ENCODE results near the gene ZNF236. TPM values are rescaled to one million over a fixed set of nuclear protein-coding genes. Genes with fewer than 3 reads are reported as not detected.

Gene ZNF236
- total and polyA plus RNA-seq, 2 donors (not counting 1 experiment from before 2014, with no cell fraction given), result 2.9 to 8.4 TPM

GRCh38 chr18:76886112-76886511 is 63.8 kb downstream of the ZNF236 start:
- no peaks in the 10 kb centered on the region for H3K79me2 ChIP-seq (ENCODE audit: control insufficient read depth, insufficient read depth, low read length)
- H3K27me3 ChIP-seq (ENCODE audit: control insufficient read depth, insufficient read depth, low read length), result no peaks in the 10 kb centered on the region
- H3K9me3 ChIP-seq (ENCODE audit: control insufficient read depth, insufficient read depth, low read depth, low read length), result no peaks in the 10 kb centered on the region
- H2AFZ ChIP-seq (ENCODE audit: low read length), result no peak overlapping the region
- no peaks in the 10 kb centered on the region for H4K20me1 ChIP-seq (ENCODE audit: control insufficient read depth, extremely low read depth, insufficient read depth, low read length)
- peaks cover 5% of the 10 kb centered on the region for H3K36me3 ChIP-seq (ENCODE audit: control insufficient read depth, insufficient read depth, low read length)
- no peak for DNase-seq (ENCODE audit: low read depth in 2 of 2)
- no peaks in the 10 kb centered on the region for H3K4me1 ChIP-seq (ENCODE audit: control insufficient read depth, extremely low read depth, insufficient read depth, low read length)
- H3K4me3 ChIP-seq (replicated peaks in 1 of 4; ENCODE audit: control extremely low read depth in 1 of 4, insufficient read depth in 1 of 4, low read depth in 3 of 4, low read length in 4 of 4), result no peak overlapping the region
- no peak overlapping the region for H3K9ac ChIP-seq (ENCODE audit: insufficient read depth, low read length)
- H3K4me2 ChIP-seq (ENCODE audit: extremely low read depth, insufficient read depth, low read length), result no peak overlapping the region
- TF ChIP-seq CTCF (conservative IDR thresholded peaks at IDR 0.05 in 1 of 2, IDR thresholded peaks at IDR 0.05 in 1 of 2; ENCODE audit: low read depth in 1 of 2, low read length in 2 of 2), result no peak
- TF ChIP-seq EZH2 (IDR thresholded peaks at IDR 0.05; ENCODE audit: low read length, missing control alignments), result no peak
- no peak overlapping the region for H3K27ac ChIP-seq (ENCODE audit: insufficient read depth, low read length)

DNA sequence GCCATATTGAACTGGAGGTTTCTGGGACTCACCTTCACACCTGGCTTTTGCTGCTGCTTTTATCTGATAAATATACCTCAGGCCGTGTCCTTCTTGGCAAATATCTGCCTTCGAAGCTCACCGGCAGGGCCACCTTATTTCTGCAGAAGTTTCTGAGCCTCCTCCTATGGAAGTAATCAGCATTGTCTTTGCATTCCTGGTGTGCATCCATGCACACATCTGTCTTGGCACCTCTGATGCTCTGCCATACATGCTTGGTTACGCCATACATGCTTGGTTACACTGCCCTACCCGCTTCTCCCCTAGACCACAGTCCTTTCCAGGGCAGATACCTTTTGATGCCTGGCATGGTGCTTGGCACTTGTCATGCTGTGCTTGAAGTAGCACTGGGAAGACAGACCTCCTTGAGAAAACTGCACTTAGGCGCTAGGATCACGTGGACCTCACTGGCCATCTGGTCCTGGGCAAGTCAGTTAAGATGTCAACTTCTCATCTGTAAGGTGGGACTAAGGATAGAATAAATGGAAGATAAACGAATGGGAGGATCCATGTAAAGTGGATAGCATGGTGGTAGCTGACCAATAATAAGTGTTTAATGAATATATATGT is 66.8 kb downstream of the ZNF236 start:
- no peak overlapping the region for H3K4me3 ChIP-seq (replicated peaks in 1 of 4; ENCODE audit: control extremely low read depth in 1 of 4, insufficient read depth in 1 of 4, low read depth in 3 of 4, low read length in 4 of 4)
- no peak for DNase-seq (ENCODE audit: low read depth in 2 of 2)
- no peak overlapping the region for H3K27ac ChIP-seq (ENCODE audit: insufficient read depth, low read length)
- no peak for TF ChIP-seq EZH2 (IDR thresholded peaks at IDR 0.05; ENCODE audit: low read length, missing control alignments)
- TF ChIP-seq CTCF (conservative IDR thresholded peaks at IDR 0.05 in 1 of 2, IDR thresholded peaks at IDR 0.05 in 1 of 2; ENCODE audit: low read depth in 1 of 2, low read length in 2 of 2), result no peak
- no peaks in the 10 kb centered on the region for H3K27me3 ChIP-seq (ENCODE audit: control insufficient read depth, insufficient read depth, low read length)
- H3K4me2 ChIP-seq (ENCODE audit: extremely low read depth, insufficient read depth, low read length), result no peak overlapping the region
- no peak overlapping the region for H3K9ac ChIP-seq (ENCODE audit: insufficient read depth, low read length)
- H3K4me1 ChIP-seq (ENCODE audit: control insufficient read depth, extremely low read depth, insufficient read depth, low read length), result no peaks in the 10 kb centered on the region
- no peaks in the 10 kb centered on the region for H3K79me2 ChIP-seq (ENCODE audit: control insufficient read depth, insufficient read depth, low read length)
- no peak overlapping the region for H2AFZ ChIP-seq (ENCODE audit: low read length)
- no peaks in the 10 kb centered on the region for H4K20me1 ChIP-seq (ENCODE audit: control insufficient read depth, extremely low read depth, insufficient read depth, low read length)
- no peaks in the 10 kb centered on the region for H3K9me3 ChIP-seq (ENCODE audit: control insufficient read depth, insufficient read depth, low read depth, low read length)
- H3K36me3 ChIP-seq (ENCODE audit: control insufficient read depth, insufficient read depth, low read length), result peaks cover 2% of the 10 kb centered on the region

DNA sequence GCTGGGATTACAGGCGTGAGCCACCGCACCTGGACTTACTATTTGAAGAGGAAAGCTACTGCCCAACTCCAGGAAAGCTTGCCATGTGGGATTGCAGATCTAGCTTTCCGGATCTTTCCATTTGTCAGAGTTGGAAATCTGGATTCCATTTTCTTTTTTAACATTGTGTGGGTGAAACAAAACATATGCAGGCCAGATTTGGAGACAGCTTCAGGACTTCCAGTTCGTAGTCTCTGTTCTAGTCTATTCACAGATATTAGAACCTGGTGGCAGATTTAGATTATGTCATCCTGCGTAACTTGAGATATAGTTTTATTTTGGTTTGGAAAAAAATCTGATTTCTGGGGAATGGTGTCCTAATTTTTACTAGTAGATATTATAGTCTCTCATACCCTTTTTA is 70.5 kb downstream of the ZNF236 start:
- Histone ChIP-seq H3K9me3 (ENCODE audit: control insufficient read depth, insufficient read depth, low read depth, low read length) (peaks cover 2% of the 10 kb centered on the region), H3K4me3 (replicated peaks in 1 of 4; ENCODE audit: control extremely low read depth in 1 of 4, insufficient read depth in 1 of 4, low read depth in 3 of 4, low read length in 4 of 4) (no peak overlapping the region), H3K4me2 (ENCODE audit: extremely low read depth, insufficient read depth, low read length) (no peak overlapping the region), H3K9ac (ENCODE audit: insufficient read depth, low read length) (no peak overlapping the region), H2AFZ (ENCODE audit: low read length) (no peak overlapping the region), H3K36me3 (ENCODE audit: control insufficient read depth, insufficient read depth, low read length) (peaks cover 24% of the 10 kb centered on the region), H3K27ac (ENCODE audit: insufficient read depth, low read length) (no peak overlapping the region), H4K20me1 (ENCODE audit: control insufficient read depth, extremely low read depth, insufficient read depth, low read length) (no peaks in the 10 kb centered on the region), H3K79me2 (ENCODE audit: control insufficient read depth, insufficient read depth, low read length) (no peaks in the 10 kb centered on the region), H3K4me1 (ENCODE audit: control insufficient read depth, extremely low read depth, insufficient read depth, low read length) (no peaks in the 10 kb centered on the region), H3K27me3 (ENCODE audit: control insufficient read depth, insufficient read depth, low read length) (no peaks in the 10 kb centered on the region)
- TF ChIP-seq EZH2 (IDR thresholded peaks at IDR 0.05; ENCODE audit: low read length, missing control alignments) (no peak), CTCF (conservative IDR thresholded peaks at IDR 0.05 in 1 of 2, IDR thresholded peaks at IDR 0.05 in 1 of 2; ENCODE audit: low read depth in 1 of 2, low read length in 2 of 2) (no peak)
- DNase-seq (ENCODE audit: low read depth in 2 of 2), result peak in 1 of 2 donors; percentile 3

Measured in fibroblast of lung (primary cell).